ENCODE data around the gene HBEGF. TPM values are rescaled to one million over a fixed set of nuclear protein-coding genes. Genes with fewer than 3 reads are reported as not detected.

The HBEGF gene
- total and polyA plus RNA-seq, 10 donors: 1.2 to 16.2 (median 6.9) TPM

DNA sequence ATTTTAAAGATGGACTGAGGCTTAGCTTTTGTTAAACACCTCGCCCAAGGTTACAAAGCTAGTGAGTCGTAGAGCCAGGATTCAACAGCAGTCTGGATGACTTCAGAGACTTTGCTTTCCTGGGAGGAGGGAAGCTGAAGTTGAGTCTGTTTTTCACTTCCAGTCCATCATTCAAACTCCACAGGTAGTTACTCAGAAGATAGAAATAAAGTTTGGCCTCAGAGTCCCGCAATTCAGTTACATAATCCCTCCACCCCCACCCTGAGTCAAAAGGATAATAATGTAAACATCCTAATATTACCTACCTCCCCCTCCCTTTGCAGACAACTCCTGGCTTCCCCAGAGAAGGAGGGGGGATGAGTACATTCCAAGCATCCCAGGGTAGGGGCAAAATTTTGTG, 8.1 kb downstream of the HBEGF start:
- intact Hi-C loops (cut with DNase I; ENCODE audit: low total_unique reads): no loop called here
- peaks cover 19 to 57% (median 36%) of the 10 kb centered on the region in 6 donors for H3K4me1 ChIP-seq

DNA sequence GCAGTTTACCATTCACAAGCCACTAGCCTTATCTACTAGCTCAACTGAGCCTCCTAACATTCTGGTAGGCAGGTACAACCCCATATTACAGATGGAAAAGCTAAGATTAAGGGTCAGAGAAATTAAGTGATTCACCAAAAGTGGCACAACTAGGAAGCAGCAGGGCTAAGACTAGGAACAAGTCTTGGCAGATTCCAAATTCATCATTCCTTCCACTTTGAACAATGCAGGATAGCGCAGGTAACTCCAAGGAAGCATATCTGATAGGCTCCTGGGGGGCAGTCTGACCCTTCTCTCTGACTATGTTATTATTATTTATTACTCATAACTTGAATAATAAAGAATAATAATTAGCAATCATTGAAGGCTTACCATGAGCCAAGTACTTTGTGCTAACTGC, 8.5 kb downstream of the HBEGF start:
- Histone ChIP-seq H3K4me3 (no peak overlapping the region), H3K36me3 (peaks cover 0 to 29% (median 3%) of the 10 kb centered on the region in 6 donors), H3K27ac (peak overlapping the region in 3 of 8 donors; percentile 21 to 45 (median 33)), H3K27me3 (replicated peaks in 1 of 7) (no peaks in the 10 kb centered on the region), H3K9me3 (no peaks in the 10 kb centered on the region), H3K4me1 (peaks cover 14 to 52% (median 32%) of the 10 kb centered on the region in 6 donors)
- DNase-seq: no peak
- WGBS, 5 donors: 96 to 100% (median 100%) methylated on average over 1 of the region's 1 CpG
- intact Hi-C loops (cut with DNase I; ENCODE audit: low total_unique reads): no loop called here
- TF ChIP-seq POLR2AphosphoS5 (IDR thresholded peaks at IDR 0.05): no peak
- TF ChIP-seq POLR2A (IDR thresholded peaks at IDR 0.05): no peak
- TF ChIP-seq, protein P1, sequence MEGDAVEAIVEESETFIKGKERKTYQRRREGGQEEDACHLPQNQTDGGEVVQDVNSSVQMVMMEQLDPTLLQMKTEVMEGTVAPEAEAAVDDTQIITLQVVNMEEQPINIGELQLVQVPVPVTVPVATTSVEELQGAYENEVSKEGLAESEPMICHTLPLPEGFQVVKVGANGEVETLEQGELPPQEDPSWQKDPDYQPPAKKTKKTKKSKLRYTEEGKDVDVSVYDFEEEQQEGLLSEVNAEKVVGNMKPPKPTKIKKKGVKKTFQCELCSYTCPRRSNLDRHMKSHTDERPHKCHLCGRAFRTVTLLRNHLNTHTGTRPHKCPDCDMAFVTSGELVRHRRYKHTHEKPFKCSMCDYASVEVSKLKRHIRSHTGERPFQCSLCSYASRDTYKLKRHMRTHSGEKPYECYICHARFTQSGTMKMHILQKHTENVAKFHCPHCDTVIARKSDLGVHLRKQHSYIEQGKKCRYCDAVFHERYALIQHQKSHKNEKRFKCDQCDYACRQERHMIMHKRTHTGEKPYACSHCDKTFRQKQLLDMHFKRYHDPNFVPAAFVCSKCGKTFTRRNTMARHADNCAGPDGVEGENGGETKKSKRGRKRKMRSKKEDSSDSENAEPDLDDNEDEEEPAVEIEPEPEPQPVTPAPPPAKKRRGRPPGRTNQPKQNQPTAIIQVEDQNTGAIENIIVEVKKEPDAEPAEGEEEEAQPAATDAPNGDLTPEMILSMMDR (IDR thresholded peaks at IDR 0.05 in 8 of 11, conservative IDR thresholded peaks at IDR 0.05 in 3 of 11): no peak

More for the DNA sequence above, 8.1 kb downstream of the HBEGF start:
- no peaks in the 10 kb centered on the region for H3K27me3 ChIP-seq (replicated peaks in 1 of 7)
- peaks cover 0 to 25% (median under 1%) of the 10 kb centered on the region in 6 donors for H3K36me3 ChIP-seq
- H3K4me3 ChIP-seq: no peak overlapping the region
- WGBS, 5 donors: 73 to 91% (median 86%) methylated on average over 3 of the region's 3 CpGs
- H3K9me3 ChIP-seq: no peaks in the 10 kb centered on the region
- TF ChIP-seq POLR2A (IDR thresholded peaks at IDR 0.05) (no peak), POLR2AphosphoS5 (IDR thresholded peaks at IDR 0.05) (no peak)
- TF ChIP-seq, protein P1 (IDR thresholded peaks at IDR 0.05 in 8 of 11, conservative IDR thresholded peaks at IDR 0.05 in 3 of 11): no peak
- H3K27ac ChIP-seq: no peak overlapping the region
- no peak for DNase-seq

DNA sequence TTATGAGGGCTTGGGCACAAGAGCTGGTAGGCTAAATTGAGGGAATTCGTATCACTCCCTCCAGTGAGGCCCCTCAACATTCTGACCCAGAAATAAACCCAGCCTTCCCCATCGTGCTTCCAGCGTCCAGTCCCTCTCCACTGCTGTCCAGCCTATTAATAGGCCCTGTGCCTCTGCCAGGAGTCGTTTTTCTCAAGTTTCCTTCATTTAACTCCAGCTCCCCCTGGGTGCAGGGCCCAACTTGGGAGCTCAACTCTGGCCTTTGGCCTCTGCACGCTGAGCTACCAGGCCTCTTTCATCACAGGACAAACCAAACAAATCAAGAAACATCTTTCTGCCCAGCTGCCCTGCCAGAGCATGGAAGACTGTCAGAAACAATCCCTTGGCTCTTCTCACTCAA, 10.0 kb downstream of the HBEGF start:
- Histone ChIP-seq H3K27me3 (replicated peaks in 1 of 7) (no peaks in the 10 kb centered on the region), H3K9me3 (no peaks in the 10 kb centered on the region), H3K4me1 (peaks cover under 1 to 37% (median 17%) of the 10 kb centered on the region in 6 donors), H3K36me3 (peaks cover 0 to 34% (median 3%) of the 10 kb centered on the region in 6 donors), H3K4me3 (no peak overlapping the region), H3K27ac (peak overlapping the region in 6 of 8 donors; percentile 26 to 64 (median 57))
- intact Hi-C loops (cut with DNase I; ENCODE audit: low total_unique reads): no loop called here
- 65 to 82% (median 75%) methylated on average over 5 of the region's 5 CpGs for WGBS, 5 donors
- TF ChIP-seq, protein P1 (IDR thresholded peaks at IDR 0.05 in 8 of 11, conservative IDR thresholded peaks at IDR 0.05 in 3 of 11): no peak
- no peak for TF ChIP-seq POLR2A (IDR thresholded peaks at IDR 0.05)
- TF ChIP-seq POLR2AphosphoS5 (IDR thresholded peaks at IDR 0.05): peak in 2 of 3 donors; percentile 52 to 63
- DNase-seq: peak; percentile 50

DNA sequence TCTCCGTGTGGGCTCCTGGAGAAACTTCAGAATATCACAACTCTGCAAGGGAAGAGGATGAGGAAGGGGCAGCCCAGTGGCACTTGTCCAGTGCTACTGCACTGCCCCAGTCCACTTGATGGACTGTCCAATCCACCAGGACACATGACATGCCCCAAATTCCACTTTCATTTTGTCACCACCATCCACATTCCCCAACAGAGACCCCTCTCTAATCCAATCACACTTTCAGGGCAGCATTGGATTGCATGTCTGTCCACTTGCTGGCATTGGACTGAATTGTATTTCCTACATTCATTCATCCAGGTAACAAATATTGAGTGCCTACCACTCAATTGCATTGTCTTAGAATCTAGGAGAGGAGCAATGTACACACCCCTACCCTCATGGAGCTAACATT, 14.8 kb downstream of the HBEGF start:
- Histone ChIP-seq H3K36me3 (peaks cover 0 to 34% (median 3%) of the 10 kb centered on the region in 6 donors), H3K27ac (no peak overlapping the region), H3K27me3 (replicated peaks in 1 of 7) (no peaks in the 10 kb centered on the region), H3K9me3 (no peaks in the 10 kb centered on the region), H3K4me1 (peaks cover 0 to 38% (median 13%) of the 10 kb centered on the region in 6 donors), H3K4me3 (no peak overlapping the region)
- TF ChIP-seq POLR2A (IDR thresholded peaks at IDR 0.05) (no peak), POLR2AphosphoS5 (IDR thresholded peaks at IDR 0.05) (no peak)
- TF ChIP-seq, protein P1 (IDR thresholded peaks at IDR 0.05 in 8 of 11, conservative IDR thresholded peaks at IDR 0.05 in 3 of 11): no peak
- DNase-seq: no peak
- intact Hi-C loops (cut with DNase I; ENCODE audit: low total_unique reads): no loop called here
- WGBS, 5 donors: 85 to 100% (median 95%) methylated on average over 1 of the region's 1 CpG
